ENCODE data around the gene GPR15LG. TPM values are rescaled to one million over a fixed set of nuclear protein-coding genes. Genes with fewer than 3 reads are reported as not detected.
"Not testable (repeated sequence)": the region's sequence is repeated elsewhere in the genome, so short reads cannot be mapped to it uniquely, and the experiment has no call there.

Gene GPR15LG
- polyA plus RNA-seq (2011; rRNA removed) (not detected in 2 replicates), polyA minus RNA-seq (2011; rRNA and poly(A)+ RNA removed) (not detected in 2 replicates)

- ChIA-PET CTCF (no interaction called here), POLR2A (interaction anchor here (0.9 kb wide), 1 partner anchor 9 kb away, joined by 4 read pairs; no protein-coding TSS in a partner anchor)
- no peak within 1 kb of the TSS for H3K4me3 ChIP-seq (ENCODE audit: low read depth, low read length)
- H3K27me3 ChIP-seq (ENCODE audit: control insufficient read depth, insufficient read depth, low read length): no peaks in the 10 kb centered on the region
- no peak for DNase-seq (ENCODE audit: low read depth, low spot score)
- no peak for TF ChIP-seq CTCF (IDR thresholded peaks at IDR 0.05; ENCODE audit: low read depth, low read length)
- H3K27ac ChIP-seq (ENCODE audit: low read depth, low read length): no peak within 1 kb of the TSS
- no peaks in the 10 kb centered on the region for H3K9me3 ChIP-seq (ENCODE audit: control insufficient read depth, insufficient read depth, low read length)
Observed at GRCh38 chr10:84173501-84173929, at the start of gene GPR15LG. TSS of gene GPR15LG (plus strand) at chr10:84173801. CDS start at chr10:84173852, 51 bp downstream.

GRCh38 chr10:84125910-84126784 lies 47.5 kb upstream of the GPR15LG start:
- H3K9me3 ChIP-seq (ENCODE audit: control insufficient read depth, insufficient read depth, low read length); DNase-seq (ENCODE audit: low read depth, low spot score); H3K27me3 ChIP-seq (ENCODE audit: control insufficient read depth, insufficient read depth, low read length); H3K4me3 ChIP-seq (ENCODE audit: low read depth, low read length); H3K27ac ChIP-seq (ENCODE audit: low read depth, low read length); POLR2A ChIA-PET: not testable (repeated sequence)
- CTCF ChIA-PET: interaction anchor here (0.7 kb wide), 1 partner anchor 1801 kb away, joined by 3 read pairs; no protein-coding TSS in a partner anchor

- ChIA-PET CTCF (no interaction called here), POLR2A (no interaction called here)
- DNase-seq (ENCODE audit: low read depth, low spot score): no peak
- H3K9me3 ChIP-seq (ENCODE audit: control insufficient read depth, insufficient read depth, low read length): no peaks in the 10 kb centered on the region; the same call in none of the 2 replicates
- H3K4me3 ChIP-seq (ENCODE audit: low read depth, low read length): no peak overlapping the region
- no peak for TF ChIP-seq CTCF (IDR thresholded peaks at IDR 0.05; ENCODE audit: low read depth, low read length)
- no peak overlapping the region for H3K27ac ChIP-seq (ENCODE audit: low read depth, low read length)
- H3K27me3 ChIP-seq (ENCODE audit: control insufficient read depth, insufficient read depth, low read length): no peaks in the 10 kb centered on the region
Observed at GRCh38 chr10:84126785-84127167, 46.8 kb upstream of the GPR15LG start.

GRCh38 chr10:84135836-84136235 lies 37.8 kb upstream of the GPR15LG start:
- POLR2A ChIA-PET: no interaction called here
- CTCF ChIA-PET: interaction anchor here (1.4 kb wide), 1 partner anchor 12 kb away, joined by 5 read pairs; no protein-coding TSS in a partner anchor
- Histone ChIP-seq H3K27me3 (ENCODE audit: control insufficient read depth, insufficient read depth, low read length) (no peaks in the 10 kb centered on the region), H3K27ac (ENCODE audit: low read depth, low read length) (no peak overlapping the region), H3K9me3 (ENCODE audit: control insufficient read depth, insufficient read depth, low read length) (peaks cover 3% of the 10 kb centered on the region; the same call in 1 of the 2 replicates), H3K4me3 (ENCODE audit: low read depth, low read length) (no peak overlapping the region)
- no peak for DNase-seq (ENCODE audit: low read depth, low spot score)
- TF ChIP-seq CTCF (IDR thresholded peaks at IDR 0.05; ENCODE audit: low read depth, low read length): no peak

GRCh38 chr10:84137811-84138210 lies 35.8 kb upstream of the GPR15LG start:
- TF ChIP-seq CTCF (IDR thresholded peaks at IDR 0.05; ENCODE audit: low read depth, low read length): no peak
- peaks cover 3% of the 10 kb centered on the region; the same call in 1 of the 2 replicates for H3K9me3 ChIP-seq (ENCODE audit: control insufficient read depth, insufficient read depth, low read length)
- no peak overlapping the region for H3K27ac ChIP-seq (ENCODE audit: low read depth, low read length)
- DNase-seq (ENCODE audit: low read depth, low spot score): no peak
- no peaks in the 10 kb centered on the region for H3K27me3 ChIP-seq (ENCODE audit: control insufficient read depth, insufficient read depth, low read length)
- ChIA-PET CTCF (interaction anchor here (0.6 to 3.6 kb wide), 5 partner anchors 9 to 402 kb away, joined by 3 to 38 read pairs (median 4); no protein-coding TSS in a partner anchor), POLR2A (no interaction called here)
- no peak overlapping the region for H3K4me3 ChIP-seq (ENCODE audit: low read depth, low read length)
